ENCODE results near the gene FAM234A. TPM values are rescaled to one million over a fixed set of nuclear protein-coding genes. Genes with fewer than 3 reads are reported as not detected.

The FAM234A gene
- total and polyA plus RNA-seq, 2 donors (not counting 1 experiment from before 2014, with no cell fraction given) = 64.8 to 68.5 TPM

DNA sequence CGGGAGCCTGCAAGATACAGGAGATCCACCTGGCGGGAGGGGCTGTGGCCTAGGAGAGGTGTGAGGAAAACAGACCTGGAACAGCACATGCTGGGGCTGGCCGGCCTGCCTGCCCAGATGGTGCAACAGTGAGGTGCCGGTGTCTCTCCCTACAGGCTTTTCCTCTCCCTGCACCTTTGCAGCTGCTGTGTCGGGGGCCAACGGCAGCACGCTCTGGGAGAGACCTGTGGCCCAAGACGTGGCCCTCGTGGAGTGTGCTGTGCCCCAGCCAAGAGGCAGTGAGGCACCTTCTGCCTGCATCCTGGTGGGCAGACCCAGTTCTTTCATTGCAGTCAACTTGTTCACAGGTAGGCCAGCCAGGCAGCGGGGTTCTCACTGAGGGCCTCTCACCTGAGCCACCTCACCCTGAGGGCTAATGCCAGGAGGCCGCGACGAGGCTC is 25.2 kb downstream of the FAM234A start:
- H3K9me3 ChIP-seq (ENCODE audit: control insufficient read depth, insufficient read depth, low read depth, low read length) = no peaks in the 10 kb centered on the region
- no peak overlapping the region for H2AFZ ChIP-seq (ENCODE audit: low read length)
- no peak overlapping the region for H3K9ac ChIP-seq (ENCODE audit: insufficient read depth, low read length)
- H3K27ac ChIP-seq (ENCODE audit: insufficient read depth, low read length) = no peak overlapping the region
- H3K4me3 ChIP-seq (replicated peaks in 1 of 4; ENCODE audit: control extremely low read depth in 1 of 4, insufficient read depth in 1 of 4, low read depth in 3 of 4, low read length in 4 of 4) = no peak overlapping the region
- H3K79me2 ChIP-seq (ENCODE audit: control insufficient read depth, insufficient read depth, low read length) = no peaks in the 10 kb centered on the region
- no peaks in the 10 kb centered on the region for H4K20me1 ChIP-seq (ENCODE audit: control insufficient read depth, extremely low read depth, insufficient read depth, low read length)
- no peak for DNase-seq (ENCODE audit: low read depth in 2 of 2)
- H3K36me3 ChIP-seq (ENCODE audit: control insufficient read depth, insufficient read depth, low read length) = peaks cover 6% of the 10 kb centered on the region
- H3K4me2 ChIP-seq (ENCODE audit: extremely low read depth, insufficient read depth, low read length) = no peak overlapping the region
- TF ChIP-seq, protein P1, sequence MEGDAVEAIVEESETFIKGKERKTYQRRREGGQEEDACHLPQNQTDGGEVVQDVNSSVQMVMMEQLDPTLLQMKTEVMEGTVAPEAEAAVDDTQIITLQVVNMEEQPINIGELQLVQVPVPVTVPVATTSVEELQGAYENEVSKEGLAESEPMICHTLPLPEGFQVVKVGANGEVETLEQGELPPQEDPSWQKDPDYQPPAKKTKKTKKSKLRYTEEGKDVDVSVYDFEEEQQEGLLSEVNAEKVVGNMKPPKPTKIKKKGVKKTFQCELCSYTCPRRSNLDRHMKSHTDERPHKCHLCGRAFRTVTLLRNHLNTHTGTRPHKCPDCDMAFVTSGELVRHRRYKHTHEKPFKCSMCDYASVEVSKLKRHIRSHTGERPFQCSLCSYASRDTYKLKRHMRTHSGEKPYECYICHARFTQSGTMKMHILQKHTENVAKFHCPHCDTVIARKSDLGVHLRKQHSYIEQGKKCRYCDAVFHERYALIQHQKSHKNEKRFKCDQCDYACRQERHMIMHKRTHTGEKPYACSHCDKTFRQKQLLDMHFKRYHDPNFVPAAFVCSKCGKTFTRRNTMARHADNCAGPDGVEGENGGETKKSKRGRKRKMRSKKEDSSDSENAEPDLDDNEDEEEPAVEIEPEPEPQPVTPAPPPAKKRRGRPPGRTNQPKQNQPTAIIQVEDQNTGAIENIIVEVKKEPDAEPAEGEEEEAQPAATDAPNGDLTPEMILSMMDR (conservative IDR thresholded peaks at IDR 0.05 in 1 of 2, IDR thresholded peaks at IDR 0.05 in 1 of 2; ENCODE audit: low read depth in 1 of 2, low read length in 2 of 2) = no peak
- TF ChIP-seq EZH2 (IDR thresholded peaks at IDR 0.05; ENCODE audit: low read length, missing control alignments) = no peak
- H3K4me1 ChIP-seq (ENCODE audit: control insufficient read depth, extremely low read depth, insufficient read depth, low read length) = no peaks in the 10 kb centered on the region
- no peaks in the 10 kb centered on the region for H3K27me3 ChIP-seq (ENCODE audit: control insufficient read depth, insufficient read depth, low read length)

DNA sequence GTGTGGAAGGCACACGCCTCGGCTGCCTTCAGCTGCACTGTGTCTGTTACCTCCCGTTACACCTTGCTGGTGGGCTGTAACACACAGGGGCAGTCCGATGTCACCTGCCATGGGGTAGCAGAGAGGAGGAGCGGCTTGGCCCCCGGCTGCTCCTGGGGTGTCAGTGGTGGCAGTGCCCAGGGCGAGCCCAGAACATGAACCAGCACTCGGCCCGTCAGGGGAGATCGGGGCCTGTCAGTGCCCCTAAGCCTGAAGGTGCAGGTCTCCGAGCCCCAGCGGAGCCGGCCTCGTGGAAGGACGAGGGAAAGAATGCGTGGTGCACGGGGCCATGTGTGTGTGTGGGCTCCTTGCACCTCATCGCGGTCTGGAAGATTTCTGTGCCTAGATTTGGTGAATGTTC is 25.7 kb downstream of the FAM234A start:
- Histone ChIP-seq H3K4me1 (ENCODE audit: control insufficient read depth, extremely low read depth, insufficient read depth, low read length) (no peaks in the 10 kb centered on the region), H2AFZ (ENCODE audit: low read length) (no peak overlapping the region), H3K9ac (ENCODE audit: insufficient read depth, low read length) (no peak overlapping the region), H3K27ac (ENCODE audit: insufficient read depth, low read length) (no peak overlapping the region), H3K9me3 (ENCODE audit: control insufficient read depth, insufficient read depth, low read depth, low read length) (no peaks in the 10 kb centered on the region), H3K36me3 (ENCODE audit: control insufficient read depth, insufficient read depth, low read length) (peaks cover 6% of the 10 kb centered on the region), H4K20me1 (ENCODE audit: control insufficient read depth, extremely low read depth, insufficient read depth, low read length) (no peaks in the 10 kb centered on the region), H3K27me3 (ENCODE audit: control insufficient read depth, insufficient read depth, low read length) (no peaks in the 10 kb centered on the region), H3K79me2 (ENCODE audit: control insufficient read depth, insufficient read depth, low read length) (no peaks in the 10 kb centered on the region), H3K4me2 (ENCODE audit: extremely low read depth, insufficient read depth, low read length) (no peak overlapping the region), H3K4me3 (replicated peaks in 1 of 4; ENCODE audit: control extremely low read depth in 1 of 4, insufficient read depth in 1 of 4, low read depth in 3 of 4, low read length in 4 of 4) (no peak overlapping the region)
- DNase-seq (ENCODE audit: low read depth in 2 of 2) = no peak
- TF ChIP-seq, protein P1 (conservative IDR thresholded peaks at IDR 0.05 in 1 of 2, IDR thresholded peaks at IDR 0.05 in 1 of 2; ENCODE audit: low read depth in 1 of 2, low read length in 2 of 2) = no peak
- no peak for TF ChIP-seq EZH2 (IDR thresholded peaks at IDR 0.05; ENCODE audit: low read length, missing control alignments)

DNA sequence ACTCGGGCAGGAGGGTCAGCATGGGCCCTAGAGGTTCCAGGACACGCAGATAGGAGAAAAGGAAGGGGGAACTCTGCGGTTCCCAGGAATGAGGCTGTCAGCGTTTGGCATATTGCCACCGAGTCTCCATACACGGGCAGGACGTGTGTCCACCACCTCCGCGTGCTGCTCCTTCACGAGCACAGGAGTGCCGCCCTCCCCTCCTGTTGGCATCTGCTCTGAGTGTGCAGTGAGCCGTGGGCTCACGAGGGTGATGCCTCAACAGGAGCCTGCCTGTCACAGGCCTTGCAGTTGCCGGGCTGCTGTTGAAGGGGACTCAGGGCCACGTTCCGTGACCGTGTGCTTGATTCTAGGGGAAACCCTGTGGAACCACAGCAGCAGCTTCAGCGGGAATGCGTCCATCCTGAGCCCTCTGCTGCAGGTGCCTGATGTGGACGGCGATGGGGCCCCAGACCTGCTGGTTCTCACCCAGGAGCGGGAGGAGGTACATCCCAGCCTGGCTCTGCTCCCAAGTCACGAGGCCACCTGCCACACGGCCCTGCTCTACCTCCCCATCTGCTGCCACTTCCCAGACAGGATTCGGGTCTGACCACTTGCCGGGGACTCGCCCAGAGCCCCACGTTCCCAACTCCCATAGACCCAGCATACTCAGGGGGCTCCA is 26.5 kb downstream of the FAM234A start:
- Histone ChIP-seq H3K4me2 (ENCODE audit: extremely low read depth, insufficient read depth, low read length) (no peak overlapping the region), H3K9ac (ENCODE audit: insufficient read depth, low read length) (no peak overlapping the region), H3K27me3 (ENCODE audit: control insufficient read depth, insufficient read depth, low read length) (no peaks in the 10 kb centered on the region), H3K79me2 (ENCODE audit: control insufficient read depth, insufficient read depth, low read length) (no peaks in the 10 kb centered on the region), H3K4me3 (replicated peaks in 1 of 4; ENCODE audit: control extremely low read depth in 1 of 4, insufficient read depth in 1 of 4, low read depth in 3 of 4, low read length in 4 of 4) (no peak overlapping the region), H3K9me3 (ENCODE audit: control insufficient read depth, insufficient read depth, low read depth, low read length) (no peaks in the 10 kb centered on the region), H3K4me1 (ENCODE audit: control insufficient read depth, extremely low read depth, insufficient read depth, low read length) (no peaks in the 10 kb centered on the region), H3K36me3 (ENCODE audit: control insufficient read depth, insufficient read depth, low read length) (peaks cover 6% of the 10 kb centered on the region), H3K27ac (ENCODE audit: insufficient read depth, low read length) (no peak overlapping the region), H4K20me1 (ENCODE audit: control insufficient read depth, extremely low read depth, insufficient read depth, low read length) (no peaks in the 10 kb centered on the region), H2AFZ (ENCODE audit: low read length) (no peak overlapping the region)
- no peak for DNase-seq (ENCODE audit: low read depth in 2 of 2)
- TF ChIP-seq, protein P1 (conservative IDR thresholded peaks at IDR 0.05 in 1 of 2, IDR thresholded peaks at IDR 0.05 in 1 of 2; ENCODE audit: low read depth in 1 of 2, low read length in 2 of 2) = no peak
- TF ChIP-seq EZH2 (IDR thresholded peaks at IDR 0.05; ENCODE audit: low read length, missing control alignments) = no peak
